ENCODE data around the gene DUSP6. TPM values are rescaled to one million over a fixed set of nuclear protein-coding genes. Genes with fewer than 3 reads are reported as not detected.

DUSP6 gene
- total and polyA plus RNA-seq, 2 of the 8 experiments (the other 6 are each of a cell fraction or from before 2014, with no cell fraction given) = 99.3 to 179 TPM

GRCh38 chr12:89356069-89356665 is 3.9 kb upstream of the DUSP6 start:
- H4K91ac ChIP-seq (replicated peaks; ENCODE audit: insufficient read length, low read length) = no peak overlapping the region
- peaks cover 0 to 5% of the 10 kb centered on the region in 2 experiments for H4K20me1 ChIP-seq (replicated peaks in 1 of 2; ENCODE audit: control insufficient read depth in 1 of 2, insufficient read depth in 2 of 2, low read length in 2 of 2)
- peaks cover 21% of the 10 kb centered on the region for H3K23me2 ChIP-seq (ENCODE audit: low read depth, low read length)
- DNase-seq (ENCODE audit: low read depth in 1 of 2, low spot score in 2 of 2) = no peak
- H2AK5ac ChIP-seq (ENCODE audit: low read depth, low read length) = peak overlapping the region; percentile 65; the same call in 1 of the 2 replicates
- POLR2A ChIA-PET (ENCODE audit: partially characterized antibody) = interaction anchor here (2.4 kb wide), 1 partner anchor 9 kb away, joined by 13 read pairs; no protein-coding TSS in a partner anchor
- H3K18ac ChIP-seq (ENCODE audit: extremely low read depth, low read length) = no peak overlapping the region
- peaks cover 8 to 44% (median 25%) of the 10 kb centered on the region in 4 experiments for H3K27me3 ChIP-seq (replicated peaks in 1 of 4; ENCODE audit: control insufficient read depth in 3 of 4, extremely low read depth in 1 of 4, insufficient read depth in 3 of 4, low read length in 3 of 4)
- no peak overlapping the region for H4K5ac ChIP-seq (ENCODE audit: insufficient read length, low read depth, low read length)
- H3K56ac ChIP-seq (replicated peaks; ENCODE audit: insufficient read length, low read depth, low read length) = no peak overlapping the region
- H3K79me1 ChIP-seq (ENCODE audit: low read depth, low read length) = no peaks in the 10 kb centered on the region; the same call in 1 of the 2 replicates
- H2BK12ac ChIP-seq (ENCODE audit: low read depth, low read length) = no peak overlapping the region
- no peak overlapping the region for H2AFZ ChIP-seq (ENCODE audit: low read length)
- H3K9me3 ChIP-seq (ENCODE audit: insufficient read depth in 2 of 2, low read depth in 1 of 2, low read length in 1 of 2) = no peaks in the 10 kb centered on the region
- WGBS, 2 experiments (ENCODE audit: extremely low coverage in 1 of 2, insufficient coverage in 1 of 2, insufficient read length in 1 of 2, insufficient replicate concordance in 2 of 2, low coverage in 1 of 2, low lambda C conversion rate in 2 of 2, missing lambda C conversion rate in 1 of 2) = 81% methylated on average over 4 of the region's 4 CpGs; no CpG with 5 or more reads in 1 of the 2 experiments
- no peak overlapping the region for H4K8ac ChIP-seq (ENCODE audit: extremely low read depth, insufficient read depth, low read length)
- CTCF ChIA-PET (ENCODE audit: partially characterized antibody) = interaction anchor here (1.3 kb wide), 1 partner anchor 105 kb away, joined by 4 read pairs; no protein-coding TSS in a partner anchor
- H3K4me3 ChIP-seq (ENCODE audit: extremely low read depth in 1 of 4, insufficient read depth in 2 of 4, low read depth in 3 of 4, low read length in 4 of 4) = no peak overlapping the region
- H3K23ac ChIP-seq (ENCODE audit: insufficient read length) = no peak overlapping the region
- peaks cover 0 to 8% of the 10 kb centered on the region in 2 experiments; a peak in 2 of 4 replicates for H3K79me2 ChIP-seq (ENCODE audit: control insufficient read depth in 1 of 2, insufficient read depth in 2 of 2, low read length in 2 of 2)
- no peaks in the 10 kb centered on the region for H3K36me3 ChIP-seq (ENCODE audit: control insufficient read depth in 2 of 4, insufficient read depth in 4 of 4, low read length in 3 of 4)
- H3K27ac ChIP-seq (ENCODE audit: low read depth, low read length) = no peak overlapping the region
- H2BK120ac ChIP-seq (replicated peaks; ENCODE audit: low read depth, low read length) = no peak overlapping the region
- FAIRE-seq = no peak
- 0 out of 2 replicates have a peak overlapping the region, but pooled peaks have one; percentile 34 for H2BK20ac ChIP-seq (ENCODE audit: low read length)
- H3K4me1 ChIP-seq (replicated peaks in 1 of 4; ENCODE audit: control insufficient read depth in 3 of 4, insufficient read depth in 4 of 4, low read length in 3 of 4) = peaks cover 9 to 24% (median 16%) of the 10 kb centered on the region in 4 experiments; a peak in 6 of 7 replicates
- H3K4me2 ChIP-seq (ENCODE audit: insufficient read depth in 1 of 2, low read depth in 2 of 2, low read length in 2 of 2) = peak overlapping the region in 1 of 2 experiments; percentile 98; a peak in 1 of 4 replicates
- no peak overlapping the region for H3K14ac ChIP-seq (ENCODE audit: insufficient read length)
- H3K4ac ChIP-seq (replicated peaks; ENCODE audit: insufficient read length, low read depth, low read length) = no peak overlapping the region
- H2BK5ac ChIP-seq (ENCODE audit: low read depth, low read length) = no peak overlapping the region
- H2BK15ac ChIP-seq (ENCODE audit: low read length) = no peak overlapping the region
- no peak overlapping the region for H3K9ac ChIP-seq (replicated peaks in 1 of 4; ENCODE audit: extremely low read depth in 1 of 4, low read depth in 3 of 4, low read length in 3 of 4)
- no peak for TF ChIP-seq E2F6 (IDR thresholded peaks at IDR 0.05)
- TF ChIP-seq CBX8 (IDR thresholded peaks at IDR 0.05; ENCODE audit: borderline replicate concordance, low read depth, low read length) = no peak
- no peak for TF ChIP-seq NRF1 (IDR thresholded peaks at IDR 0.05; ENCODE audit: low read depth, low read length)
- TF ChIP-seq BACH1 (IDR thresholded peaks at IDR 0.05; ENCODE audit: low read length) = no peak
- TF ChIP-seq GABPA (IDR thresholded peaks at IDR 0.05; ENCODE audit: borderline replicate concordance, insufficient read depth, low read length) = no peak
- no peak for TF ChIP-seq KDM5A (IDR thresholded peaks at IDR 0.05; ENCODE audit: low read length)
- TF ChIP-seq SIX5 (IDR thresholded peaks at IDR 0.05; ENCODE audit: low read depth, low read length) = no peak
- TF ChIP-seq SRF (IDR thresholded peaks at IDR 0.05; ENCODE audit: low read depth, low read length) = no peak
- no peak for TF ChIP-seq CBX5 (IDR thresholded peaks at IDR 0.05; ENCODE audit: low read depth, low read length)
- TF ChIP-seq CEBPB (IDR thresholded peaks at IDR 0.05; ENCODE audit: low read depth, low read length) = no peak
- TF ChIP-seq SIN3A (conservative IDR thresholded peaks at IDR 0.05 in 1 of 2, IDR thresholded peaks at IDR 0.05 in 1 of 2; ENCODE audit: low read depth in 1 of 2, low read length in 2 of 2) = no peak
- no peak for TF ChIP-seq SP4 (IDR thresholded peaks at IDR 0.05; ENCODE audit: low read length)
- no peak for TF ChIP-seq TAF7 (optimal IDR thresholded peaks at IDR 0.05; ENCODE audit: borderline replicate concordance, low read depth, low read length)
